ENCODE measurements around the gene CETP.
"Not testable (repeated sequence)": the region's sequence is repeated elsewhere in the genome, so short reads cannot be mapped to it uniquely, and the experiment has no call there.

The CETP gene

DNA sequence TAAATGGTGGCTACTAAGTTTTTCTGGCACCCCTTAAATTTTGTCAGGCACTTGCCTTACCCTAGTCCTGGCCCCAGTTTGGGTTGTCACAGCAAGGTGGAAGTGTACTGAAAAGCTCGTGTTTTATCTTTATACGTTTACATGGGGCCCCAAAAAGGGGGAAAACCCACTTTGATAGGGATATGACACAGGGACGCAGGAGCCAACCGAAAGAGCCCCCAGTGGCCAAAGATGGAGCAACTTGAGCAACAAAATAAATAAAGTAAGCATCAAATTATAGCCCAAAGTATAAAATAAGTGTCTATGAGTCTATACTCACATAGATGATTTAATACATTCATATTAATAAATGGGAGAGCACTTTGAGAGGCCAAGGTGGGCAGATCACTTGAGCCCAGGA lies 5.0 kb upstream of the CETP start:
- no peak for DNase-seq (ENCODE audit: low read depth, low spot score)

- DNase-seq (ENCODE audit: low read depth, low spot score): no peak
These were observed 969 bp upstream of the CETP start for GRCh38 chr16:56960681-56961281.

DNA sequence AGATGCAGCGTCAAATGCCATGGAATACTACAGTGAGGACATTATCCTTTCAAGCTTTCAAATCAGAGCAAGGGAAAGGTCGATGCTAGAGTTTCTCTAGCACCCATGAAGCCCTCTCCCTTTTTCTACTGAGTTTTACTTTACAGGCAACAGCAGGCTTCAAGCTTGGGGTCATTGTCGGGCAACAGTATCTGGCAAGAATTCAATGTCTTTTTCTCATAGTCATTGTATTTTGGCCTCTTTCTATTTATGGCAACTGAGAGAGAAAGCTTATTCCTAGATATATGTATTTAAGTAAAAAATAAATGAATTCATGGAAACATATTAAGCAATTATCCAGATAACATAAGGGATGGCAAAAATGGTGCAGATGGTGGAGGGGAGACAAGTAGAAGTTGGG lies 364 bp upstream of the CETP start:
- DNase-seq (ENCODE audit: low read depth, low spot score): no peak

GRCh38 chr16:56964243-56965148 lies 2.7 kb downstream of the CETP start:
- peak; percentile 96 for DNase-seq (ENCODE audit: low read depth, low spot score)

- no peak for DNase-seq (ENCODE audit: low read depth, low spot score)
These were observed 3.7 kb downstream of the CETP start for GRCh38 chr16:56965149-56966092.

DNA sequence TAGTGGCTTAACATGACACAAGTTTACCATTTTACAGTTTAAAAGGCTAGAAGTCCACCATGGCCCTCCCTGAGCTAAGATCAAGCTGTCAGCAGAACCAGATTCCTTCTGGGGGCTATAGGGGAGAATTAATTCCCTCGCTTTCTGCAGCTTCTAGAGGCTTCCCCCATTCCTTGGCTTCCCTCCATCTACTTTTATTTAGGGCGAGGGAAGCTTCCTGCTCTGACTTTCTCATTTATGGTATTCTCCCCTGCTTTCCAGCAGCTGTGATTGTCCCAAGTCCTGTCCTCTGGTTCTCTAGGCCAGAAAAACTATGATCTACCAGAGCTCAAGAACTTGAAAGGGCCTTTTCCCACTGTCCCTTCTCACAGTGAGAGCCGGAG lies 4.3 kb downstream of the CETP start:
- no peak for DNase-seq (ENCODE audit: low read depth, low spot score)

DNA sequence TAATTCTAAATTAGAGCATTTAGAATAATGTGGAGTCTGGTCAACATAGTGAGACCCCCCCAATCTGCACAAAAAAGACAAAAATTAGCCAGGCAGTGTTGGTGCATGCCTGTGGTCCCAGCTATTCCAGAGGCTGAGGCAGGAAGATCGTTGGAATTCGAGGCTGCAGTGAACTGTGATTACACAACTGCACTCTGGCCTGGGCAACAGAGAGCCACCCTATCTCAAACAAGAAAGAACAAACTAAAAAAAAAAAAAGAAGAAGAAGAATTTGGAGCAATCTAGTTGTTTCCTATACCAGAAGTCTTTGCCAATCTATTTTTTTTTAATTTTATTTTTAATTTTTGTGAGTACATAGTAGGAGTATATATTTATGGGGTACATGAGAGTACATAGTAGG lies 6.0 kb downstream of the CETP start:
- no peak for DNase-seq (ENCODE audit: low read depth, low spot score)

- DNase-seq (ENCODE audit: low read depth, low spot score): no peak
These were observed 8.0 kb downstream of the CETP start for GRCh38 chr16:56969769-56970168.

DNA sequence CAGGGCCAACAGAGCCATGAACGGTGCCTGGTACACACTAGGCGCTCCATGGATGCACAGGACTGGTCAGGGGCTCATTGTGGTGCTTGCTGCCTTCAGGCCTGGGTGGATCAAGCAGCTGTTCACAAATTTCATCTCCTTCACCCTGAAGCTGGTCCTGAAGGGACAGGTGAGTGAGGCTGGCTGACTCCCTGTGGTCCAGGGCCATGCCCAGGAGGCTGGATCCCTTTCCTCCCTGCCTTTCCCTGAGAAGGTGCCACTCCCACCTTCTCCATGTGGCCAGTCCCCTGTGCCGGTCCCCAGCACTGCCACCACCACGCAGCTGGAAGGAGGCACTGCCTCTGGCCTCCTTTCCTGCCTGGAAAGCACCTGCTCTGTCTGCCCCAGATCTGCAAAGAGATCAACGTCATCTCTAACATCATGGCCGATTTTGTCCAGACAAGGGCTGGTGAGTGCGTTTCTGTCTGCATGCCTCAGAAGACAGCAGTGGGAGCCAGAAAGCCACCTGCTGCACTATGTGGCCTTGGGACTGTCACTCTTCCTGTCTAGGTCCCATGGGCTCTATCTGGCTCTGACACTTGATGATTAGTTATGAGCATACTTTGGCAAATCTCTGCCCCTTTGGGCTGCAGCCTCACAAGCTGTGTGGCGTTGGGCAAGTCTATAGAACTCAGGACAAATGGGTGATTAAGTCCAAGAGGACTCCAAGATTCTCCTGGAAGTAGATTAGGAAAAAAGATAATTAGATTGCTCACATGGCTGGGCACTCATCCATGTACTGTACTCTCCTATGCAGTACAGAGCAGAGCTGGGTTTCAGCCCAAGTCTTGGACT lies 9.4 kb downstream of the CETP start:
- DNase-seq (ENCODE audit: low read depth, low spot score): no peak

DNA sequence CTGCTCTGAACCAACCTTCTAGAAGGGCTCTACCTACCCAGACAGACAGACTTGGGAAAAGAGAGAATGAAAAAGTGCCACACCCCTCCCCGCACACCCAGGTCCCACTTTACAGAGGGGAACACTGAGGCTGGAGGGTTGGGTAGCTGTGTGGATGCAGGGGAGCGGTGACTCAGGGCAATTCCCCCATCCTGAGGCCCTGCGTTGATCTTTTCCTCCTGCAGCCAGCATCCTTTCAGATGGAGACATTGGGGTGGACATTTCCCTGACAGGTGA lies 10.0 kb downstream of the CETP start:
- DNase-seq (ENCODE audit: low read depth, low spot score): no peak

GRCh38 chr16:56972403-56973293 lies 10.9 kb downstream of the CETP start:
- DNase-seq (ENCODE audit: low read depth, low spot score): no peak

GRCh38 chr16:56973294-56973689 lies 11.5 kb downstream of the CETP start:
- no peak for DNase-seq (ENCODE audit: low read depth, low spot score)

GRCh38 chr16:56973899-56974298 lies 12.1 kb downstream of the CETP start:
- not testable (repeated sequence) for DNase-seq (ENCODE audit: low read depth, low spot score)

DNA sequence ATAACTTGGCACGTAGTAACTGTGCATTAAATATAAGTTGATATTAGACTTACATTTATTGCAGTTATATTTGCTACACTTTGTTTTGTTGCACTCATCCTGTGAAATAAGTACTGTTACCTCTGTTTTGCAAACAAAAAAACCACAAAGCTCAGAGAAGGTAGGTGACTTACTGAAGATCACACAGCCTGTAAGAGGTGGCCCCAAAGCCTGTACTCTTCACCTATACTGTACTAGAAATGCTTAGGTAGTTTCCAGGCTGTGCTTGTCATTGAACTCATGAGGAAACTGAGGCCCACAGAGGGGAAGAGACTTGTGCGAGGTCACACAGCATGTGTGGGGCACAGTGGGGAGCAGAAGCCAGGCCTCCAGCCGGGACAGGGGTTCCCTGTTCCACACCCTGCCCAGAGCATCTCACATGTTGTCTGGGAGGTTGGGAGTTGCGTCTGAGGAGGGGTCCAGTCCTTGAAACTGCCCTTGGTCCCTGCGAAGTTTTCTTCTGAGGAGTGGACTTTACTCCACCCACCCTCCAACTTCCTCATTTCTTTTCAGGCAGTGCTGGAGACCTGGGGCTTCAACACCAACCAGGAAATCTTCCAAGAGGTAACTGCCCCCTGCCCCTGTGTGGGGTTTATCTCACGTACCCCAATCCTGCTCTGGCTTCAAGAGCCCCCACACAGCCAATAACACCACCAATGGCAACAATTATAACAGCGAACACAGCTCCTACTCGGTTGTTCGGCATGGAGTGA lies 13.0 kb downstream of the CETP start:
- DNase-seq (ENCODE audit: low read depth, low spot score): no peak

DNA sequence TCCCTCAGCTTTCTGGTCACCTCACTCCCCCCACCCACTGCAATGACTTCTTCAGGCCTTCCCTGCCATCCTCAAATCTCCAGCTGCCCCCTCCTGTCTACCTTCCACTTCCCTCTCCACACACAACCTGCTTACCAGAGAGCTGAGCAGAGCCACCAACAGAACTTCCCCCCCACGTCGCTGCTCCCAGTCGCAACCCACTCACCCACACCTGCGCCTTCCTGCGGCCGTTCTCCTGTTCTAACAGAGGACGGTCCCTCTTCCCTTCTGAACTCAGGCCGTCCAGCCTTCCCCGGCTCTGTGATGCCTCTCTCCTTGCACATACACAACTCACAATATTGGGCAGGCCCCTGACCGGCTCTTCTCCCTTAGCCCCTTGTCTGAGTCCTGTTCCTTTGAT lies 14.0 kb downstream of the CETP start:
- no peak for DNase-seq (ENCODE audit: low read depth, low spot score)

DNA sequence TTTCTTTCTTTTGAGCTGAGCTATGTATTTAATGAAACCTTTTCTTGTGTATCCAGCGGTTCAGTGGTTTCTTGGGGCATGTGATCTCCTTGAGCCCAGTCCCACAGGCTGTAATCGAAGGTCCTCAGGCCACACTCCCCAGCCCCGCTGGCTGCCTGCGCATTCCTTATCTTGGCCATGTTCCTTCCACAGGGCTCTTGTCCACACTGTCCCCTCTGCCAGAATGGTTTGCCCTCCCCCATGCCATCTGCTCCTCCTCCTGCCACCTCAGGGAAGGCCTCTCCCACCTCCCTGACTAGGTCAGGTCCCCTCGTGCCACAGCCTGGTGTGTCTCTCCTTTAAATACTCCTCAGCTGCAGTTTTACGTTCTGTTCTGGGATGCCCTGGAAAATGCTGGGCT lies 15.5 kb downstream of the CETP start:
- no peak for DNase-seq (ENCODE audit: low read depth, low spot score)

DNA sequence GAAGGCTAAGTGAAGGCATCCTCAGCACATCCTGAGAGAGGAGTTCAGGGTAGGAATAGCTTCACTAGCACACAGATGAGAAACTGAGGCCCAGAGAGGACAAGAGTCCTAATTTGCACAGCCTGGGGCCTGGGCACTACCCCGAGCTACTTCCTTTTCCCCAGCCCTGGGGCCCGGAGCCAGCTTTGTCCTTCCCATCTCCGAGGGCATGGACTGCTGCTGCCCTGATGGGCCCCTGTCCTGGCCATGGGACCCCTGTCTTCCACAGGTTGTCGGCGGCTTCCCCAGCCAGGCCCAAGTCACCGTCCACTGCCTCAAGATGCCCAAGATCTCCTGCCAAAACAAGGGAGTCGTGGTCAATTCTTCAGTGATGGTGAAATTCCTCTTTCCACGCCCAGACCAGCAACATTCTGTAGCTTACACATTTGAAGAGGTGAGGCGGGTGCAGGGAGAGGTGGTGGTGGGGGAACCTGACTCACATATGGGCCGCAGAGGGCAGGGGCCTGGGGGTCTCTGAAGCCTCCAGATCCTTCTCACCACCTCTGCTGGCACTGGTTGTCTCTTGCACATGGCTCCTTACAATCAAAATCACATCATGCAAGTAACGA lies 16.2 kb downstream of the CETP start:
- no peak for DNase-seq (ENCODE audit: low read depth, low spot score)

GRCh38 chr16:56980201-56980535 lies 18.4 kb downstream of the CETP start:
- no peak for DNase-seq (ENCODE audit: low read depth, low spot score)

Measured in activated naive CD8-positive, alpha-beta T cell treated with anti-CD3 and anti-CD28 coated beads, Interleukin-2, amount 50 U/mL, for 16 hours (primary cell).